ENCODE measurements around the gene CLIC3. TPM values are rescaled to one million over a fixed set of nuclear protein-coding genes. Genes with fewer than 3 reads are reported as not detected.

CLIC3 gene
- total RNA-seq, 2 donors from 2014 or later = 0.26 TPM; not detected in 1

DNA sequence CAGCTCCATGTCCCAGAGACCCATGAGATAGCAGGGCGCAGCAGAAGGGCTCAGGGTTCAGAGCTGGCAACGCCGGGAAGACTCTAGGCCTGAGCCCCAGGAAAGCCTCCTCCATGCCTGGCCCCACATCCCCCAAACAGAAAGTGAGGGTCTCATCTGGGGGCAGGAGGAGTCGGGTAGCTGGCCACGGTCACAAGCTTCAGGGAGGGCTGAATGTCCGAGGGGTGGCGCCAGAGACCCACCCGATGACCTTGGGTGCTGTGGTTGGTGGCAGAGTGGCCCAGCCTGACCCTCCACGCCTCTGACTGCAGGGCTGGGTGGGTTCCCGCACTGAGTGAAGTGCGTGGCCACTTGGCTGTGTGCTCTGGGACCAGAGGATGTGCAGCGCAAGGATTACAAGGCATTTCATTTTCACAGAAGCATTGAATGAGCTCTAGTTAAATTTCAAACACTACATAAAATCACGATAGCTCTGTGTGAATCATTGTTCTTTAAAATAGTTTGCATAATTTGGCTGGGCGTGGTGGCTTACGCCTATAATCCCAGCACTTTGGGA is 48.3 kb downstream of the CLIC3 start:
- no peak for ATAC-seq (replicated peaks)
- Mint-ChIP-seq H3K9me3 (no peaks in the 10 kb centered on the region), H3K4me3 (peak overlapping the region; percentile 73), H3K36me3 (ENCODE audit: low read depth) (peaks cover 4% of the 10 kb centered on the region), H3K27ac (no peak overlapping the region), H3K4me1 (no peaks in the 10 kb centered on the region), H3K27me3 (no peaks in the 10 kb centered on the region)

GRCh38 chr9:136947028-136947891 is 49.1 kb downstream of the CLIC3 start:
- H3K4me3 Mint-ChIP-seq = no peak overlapping the region
- peak overlapping the region; percentile 33 for H3K27ac Mint-ChIP-seq
- no peaks in the 10 kb centered on the region for H3K4me1 Mint-ChIP-seq
- no peaks in the 10 kb centered on the region for H3K27me3 Mint-ChIP-seq
- H3K36me3 Mint-ChIP-seq (ENCODE audit: low read depth) = peaks cover 11% of the 10 kb centered on the region
- no peak for ATAC-seq (replicated peaks)
- no peaks in the 10 kb centered on the region for H3K9me3 Mint-ChIP-seq

DNA sequence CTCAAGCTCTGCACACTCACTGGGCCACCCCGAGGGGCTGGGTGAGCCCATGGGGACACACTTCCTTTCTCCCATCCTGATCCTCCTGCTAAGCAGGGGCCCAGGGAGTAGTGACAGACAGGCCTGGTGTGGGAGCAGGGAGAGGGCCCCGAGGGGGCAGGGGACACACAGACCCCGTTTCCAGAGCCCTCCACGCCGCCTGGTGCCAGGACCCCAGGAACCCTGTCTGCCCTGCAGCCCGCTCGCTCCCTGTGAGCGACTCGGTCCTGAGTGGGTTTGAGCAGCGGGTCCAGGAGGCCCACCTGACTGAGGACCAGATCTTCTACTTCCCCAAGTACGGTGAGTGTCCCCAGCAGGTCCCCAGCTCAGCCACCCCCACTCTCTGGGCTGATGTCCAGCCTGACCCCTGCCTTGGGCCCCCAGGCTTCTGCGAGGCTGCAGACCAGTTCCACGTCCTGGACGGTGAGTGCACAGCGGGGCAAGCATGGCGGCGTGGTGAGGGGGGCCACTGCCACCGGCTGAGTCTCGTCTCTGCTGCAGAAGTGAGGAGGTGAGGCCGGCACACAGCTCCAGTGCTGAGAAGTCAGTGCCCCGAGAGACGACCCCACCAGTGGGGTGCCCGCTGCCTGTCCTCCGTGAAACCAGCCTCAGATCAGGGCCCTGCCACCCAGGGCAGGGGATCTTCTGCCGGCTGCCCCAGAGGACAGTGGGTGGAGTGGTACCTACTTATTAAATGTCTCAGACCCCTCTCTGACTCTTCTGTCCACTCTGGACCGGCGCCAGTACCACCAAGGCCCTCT is 49.9 kb downstream of the CLIC3 start:
- no peak overlapping the region for H3K4me3 Mint-ChIP-seq
- no peaks in the 10 kb centered on the region for H3K9me3 Mint-ChIP-seq
- H3K27ac Mint-ChIP-seq = no peak overlapping the region
- peaks cover 19% of the 10 kb centered on the region for H3K36me3 Mint-ChIP-seq (ENCODE audit: low read depth)
- H3K27me3 Mint-ChIP-seq = no peaks in the 10 kb centered on the region
- no peak for ATAC-seq (replicated peaks)
- H3K4me1 Mint-ChIP-seq = no peaks in the 10 kb centered on the region

DNA sequence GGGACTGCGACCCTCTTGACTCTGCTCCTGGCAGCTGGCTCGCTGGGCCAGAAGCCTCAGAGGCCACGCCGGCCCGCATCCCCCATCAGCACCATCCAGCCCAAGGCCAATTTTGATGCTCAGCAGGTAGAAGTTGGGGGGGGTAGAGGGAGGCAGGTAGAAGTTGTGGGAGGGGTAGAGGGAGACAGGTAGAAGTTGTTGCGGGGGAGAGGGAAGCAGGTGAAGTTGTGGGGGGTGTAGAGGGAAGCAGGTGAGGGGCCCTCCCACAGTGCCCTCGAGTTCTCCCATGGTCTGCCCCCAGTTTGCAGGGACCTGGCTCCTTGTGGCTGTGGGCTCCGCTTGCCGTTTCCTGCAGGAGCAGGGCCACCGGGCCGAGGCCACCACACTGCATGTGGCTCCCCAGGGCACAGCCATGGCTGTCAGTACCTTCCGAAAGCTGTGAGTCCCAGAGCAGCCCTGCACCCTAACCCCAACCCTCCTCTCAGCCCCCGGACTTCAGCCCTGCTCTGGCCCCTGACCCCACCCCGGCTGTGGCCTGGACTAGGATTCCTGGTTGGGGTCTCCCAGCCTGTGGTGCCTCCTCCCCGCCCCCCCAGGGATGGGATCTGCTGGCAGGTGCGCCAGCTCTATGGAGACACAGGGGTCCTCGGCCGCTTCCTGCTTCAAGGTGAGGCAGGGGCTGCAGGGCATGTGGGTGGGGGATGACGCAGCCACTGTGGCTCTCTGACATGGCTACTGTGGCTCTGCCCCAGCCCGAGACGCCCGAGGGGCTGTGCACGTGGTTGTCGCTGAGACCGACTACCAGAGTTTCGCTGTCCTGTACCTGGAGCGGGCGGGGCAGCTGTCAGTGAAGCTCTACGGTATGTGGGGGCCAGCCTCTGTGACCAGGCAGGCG is 50.8 kb downstream of the CLIC3 start:
- no peaks in the 10 kb centered on the region for H3K27me3 Mint-ChIP-seq
- peaks cover 24% of the 10 kb centered on the region for H3K36me3 Mint-ChIP-seq (ENCODE audit: low read depth)
- H3K9me3 Mint-ChIP-seq = no peaks in the 10 kb centered on the region
- ATAC-seq (replicated peaks) = no peak
- H3K4me3 Mint-ChIP-seq = peak overlapping the region; percentile 59
- H3K4me1 Mint-ChIP-seq = no peaks in the 10 kb centered on the region
- no peak overlapping the region for H3K27ac Mint-ChIP-seq

Other genes with a start within 250 kb of the CLIC3 start
- gene LCN6, start 248.0 kb downstream of the CLIC3 start, total RNA-seq = not detected
- not detected for gene LCN8, start 238.3 kb downstream of the CLIC3 start, total RNA-seq
- not detected for gene LCN15, start 232.1 kb downstream of the CLIC3 start, total RNA-seq
- 10 to 100 TPM; 30.1 to 30.7 TPM for gene TMEM141, start 205.2 kb downstream of the CLIC3 start, total RNA-seq
- 1 to 10 TPM in 1 of 2 donors, under 1 TPM in 1; 0.41 to 2.1 TPM for gene CCDC183, start 200.2 kb downstream of the CLIC3 start, total RNA-seq
- gene RABL6, start 188.6 kb downstream of the CLIC3 start, total RNA-seq = 100 to 1,000 TPM in 1 of 2 donors, 10 to 100 TPM in 1; 51.5 to 108 TPM
- 10 to 100 TPM in 1 of 2 donors, 1 to 10 TPM in 1; 4.3 to 12.9 TPM for gene AJM1, start 154.1 kb downstream of the CLIC3 start, total RNA-seq
- gene PHPT1, start 147.2 kb downstream of the CLIC3 start, total RNA-seq = 100 to 1,000 TPM; 138 to 194 TPM
- 10 to 100 TPM; 18.6 to 27.4 TPM for gene MAMDC4, start 144.2 kb downstream of the CLIC3 start, total RNA-seq
- gene EDF1, start 130.3 kb downstream of the CLIC3 start, total RNA-seq = 100 to 1,000 TPM; 221 to 265 TPM
- gene TRAF2, start 110.1 kb downstream of the CLIC3 start, total RNA-seq = 10 to 100 TPM; 54.4 to 56.8 TPM
- gene FBXW5, start 51.8 kb downstream of the CLIC3 start, total RNA-seq = 10 to 100 TPM; 91.0 to 99.2 TPM
- 1 to 10 TPM in 1 of 2 donors, not detected in 1; 3.1 TPM for gene C8G, start 51.3 kb downstream of the CLIC3 start, total RNA-seq
- gene LCN12, start 44.3 kb downstream of the CLIC3 start, total RNA-seq = 1 to 10 TPM in 1 of 2 donors, under 1 TPM in 1; 0.54 to 2.4 TPM
- 1 to 10 TPM in 1 of 2 donors, not detected in 1; 1.3 TPM for gene PTGDS, start 19.1 kb downstream of the CLIC3 start, total RNA-seq
- gene LCNL1, start 13.6 kb downstream of the CLIC3 start, total RNA-seq = under 1 TPM in 1 of 2 donors, not detected in 1; 0.11 TPM
- 10 to 100 TPM; 31.1 to 49.1 TPM for gene PAXX, start 4.1 kb downstream of the CLIC3 start, total RNA-seq
- gene ABCA2, start 31.7 kb upstream of the CLIC3 start, total RNA-seq = 10 to 100 TPM; 43.0 to 63.9 TPM
- gene FUT7, start 35.5 kb upstream of the CLIC3 start, total RNA-seq = 10 to 100 TPM; 12.1 to 27.9 TPM
- gene NPDC1, start 49.6 kb upstream of the CLIC3 start, total RNA-seq = 10 to 100 TPM; 66.3 to 96.1 TPM
- under 1 TPM; 0.39 to 0.69 TPM for gene ENTPD2, start 57.5 kb upstream of the CLIC3 start, total RNA-seq
- 10 to 100 TPM in 1 of 2 donors, 1 to 10 TPM in 1; 5.6 to 21.9 TPM for gene SAPCD2, start 74.0 kb upstream of the CLIC3 start, total RNA-seq
- gene UAP1L1, start 80.9 kb upstream of the CLIC3 start, total RNA-seq = 10 to 100 TPM; 27.9 to 33.0 TPM
- gene MAN1B1, start 90.4 kb upstream of the CLIC3 start, total RNA-seq = 10 to 100 TPM; 38.2 to 67.6 TPM
- 100 to 1,000 TPM; 219 to 255 TPM for gene DPP7, start 118.2 kb upstream of the CLIC3 start, total RNA-seq
- gene GRIN1, start 142.6 kb upstream of the CLIC3 start, total RNA-seq = 1 to 10 TPM in 1 of 2 donors, under 1 TPM in 1; 0.06 to 1.2 TPM
- gene LRRC26, start 173.5 kb upstream of the CLIC3 start, total RNA-seq = not detected
- gene TMEM210, start 175.5 kb upstream of the CLIC3 start, total RNA-seq = not detected
- 10 to 100 TPM; 50.6 to 53.1 TPM for gene ANAPC2, start 192.0 kb upstream of the CLIC3 start, total RNA-seq
- gene SSNA1, start 192.1 kb upstream of the CLIC3 start, total RNA-seq = 10 to 100 TPM; 43.7 to 84.7 TPM
- 1 to 10 TPM; 5.5 to 9.4 TPM for gene TPRN, start 204.2 kb upstream of the CLIC3 start, total RNA-seq
- gene TMEM203, start 209.1 kb upstream of the CLIC3 start, total RNA-seq = 10 to 100 TPM; 19.3 to 27.3 TPM
- 10 to 100 TPM; 20.5 to 40.2 TPM for gene NDOR1, start 209.1 kb upstream of the CLIC3 start, total RNA-seq
- 1 to 10 TPM; 3.5 to 7.4 TPM for gene RNF208, start 225.7 kb upstream of the CLIC3 start, total RNA-seq
- under 1 TPM; 0.32 to 0.40 TPM for gene CYSRT1, start 228.6 kb upstream of the CLIC3 start, total RNA-seq
- under 1 TPM in 1 of 2 donors, not detected in 1; 0.17 TPM for gene RNF224, start 230.9 kb upstream of the CLIC3 start, total RNA-seq
- gene SLC34A3, start 234.3 kb upstream of the CLIC3 start, total RNA-seq = not detected
- gene TUBB4B, start 244.7 kb upstream of the CLIC3 start, total RNA-seq = 100 to 1,000 TPM; 232 to 372 TPM

Measured in activated T-helper 17 cell treated with anti-CD3 and anti-CD28 coated beads, Interleukin-2, amount 50 U/mL, for 72 hours (primary cell).